Measurements from ENCODE around the gene ALDH1B1.

ALDH1B1 gene

DNA sequence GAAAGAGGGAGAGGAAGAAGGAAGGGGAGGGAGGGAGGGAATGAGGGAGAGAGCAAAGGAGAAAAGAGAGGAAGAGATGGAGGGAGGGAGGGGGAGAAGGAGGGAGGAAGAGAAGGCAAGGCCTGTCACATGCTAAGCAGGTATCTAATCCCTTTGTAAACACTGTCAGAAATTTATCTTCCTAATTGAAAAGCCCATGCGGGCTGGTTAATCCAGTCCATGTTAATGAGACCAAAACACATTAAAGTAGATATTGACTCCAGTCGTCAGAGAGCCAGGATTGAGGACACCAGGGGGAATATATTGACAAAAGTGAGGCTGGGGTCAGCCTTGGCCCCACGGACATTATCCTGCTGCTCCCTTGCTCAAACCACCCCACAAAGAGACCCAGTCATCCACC, 37.4 kb upstream of the ALDH1B1 start:
- H3K9me3 ChIP-seq (ENCODE audit: control insufficient read depth, insufficient read depth, low read length) = no peaks in the 10 kb centered on the region
- H3K27me3 ChIP-seq (ENCODE audit: control insufficient read depth, insufficient read depth, low read length) = peaks cover 44% of the 10 kb centered on the region
- H3K27ac ChIP-seq (ENCODE audit: low read depth, low read length) = no peak overlapping the region
- H3K9ac ChIP-seq (ENCODE audit: low read depth, low read length) = no peak overlapping the region
- no peaks in the 10 kb centered on the region for H3K36me3 ChIP-seq (ENCODE audit: control insufficient read depth, insufficient read depth, low read length)
- H3K4me3 ChIP-seq (ENCODE audit: low read depth, low read length) = no peak overlapping the region
- peaks cover 15% of the 10 kb centered on the region for H3K4me1 ChIP-seq (ENCODE audit: control insufficient read depth, insufficient read depth, low read length)

DNA sequence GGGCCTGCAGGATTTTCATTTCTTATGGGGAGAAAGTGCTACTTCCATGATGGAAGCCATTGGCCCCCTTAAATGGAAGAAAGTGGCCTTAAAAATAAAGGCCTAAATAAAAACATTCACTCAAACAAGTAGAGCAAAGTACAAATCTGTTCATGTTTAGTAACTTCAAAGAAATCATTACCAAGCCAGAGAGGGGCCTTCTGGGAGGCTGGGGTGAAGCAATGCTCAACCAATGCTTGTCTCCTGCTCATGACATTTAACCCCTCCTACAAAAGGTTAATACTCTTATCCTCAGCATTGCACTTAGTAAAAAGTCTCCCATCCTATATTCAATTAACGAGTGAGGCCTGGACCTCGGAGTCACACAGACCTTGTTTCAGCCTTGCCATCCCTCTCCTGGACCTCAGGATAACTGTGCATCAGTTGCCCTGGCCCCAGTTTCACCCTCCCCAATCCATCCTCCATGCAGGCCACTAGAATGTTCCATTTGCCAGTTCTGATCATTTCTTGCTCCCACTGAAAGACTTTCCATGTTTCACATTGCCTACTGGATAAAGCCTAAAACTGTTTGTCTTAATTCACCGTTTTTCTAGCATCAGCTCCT, 36.9 kb upstream of the ALDH1B1 start:
- peaks cover 15% of the 10 kb centered on the region for H3K4me1 ChIP-seq (ENCODE audit: control insufficient read depth, insufficient read depth, low read length)
- no peak overlapping the region for H3K27ac ChIP-seq (ENCODE audit: low read depth, low read length)
- no peak overlapping the region for H3K9ac ChIP-seq (ENCODE audit: low read depth, low read length)
- H3K4me3 ChIP-seq (ENCODE audit: low read depth, low read length) = no peak overlapping the region
- H3K36me3 ChIP-seq (ENCODE audit: control insufficient read depth, insufficient read depth, low read length) = no peaks in the 10 kb centered on the region
- H3K9me3 ChIP-seq (ENCODE audit: control insufficient read depth, insufficient read depth, low read length) = no peaks in the 10 kb centered on the region
- H3K27me3 ChIP-seq (ENCODE audit: control insufficient read depth, insufficient read depth, low read length) = peaks cover 41% of the 10 kb centered on the region

DNA sequence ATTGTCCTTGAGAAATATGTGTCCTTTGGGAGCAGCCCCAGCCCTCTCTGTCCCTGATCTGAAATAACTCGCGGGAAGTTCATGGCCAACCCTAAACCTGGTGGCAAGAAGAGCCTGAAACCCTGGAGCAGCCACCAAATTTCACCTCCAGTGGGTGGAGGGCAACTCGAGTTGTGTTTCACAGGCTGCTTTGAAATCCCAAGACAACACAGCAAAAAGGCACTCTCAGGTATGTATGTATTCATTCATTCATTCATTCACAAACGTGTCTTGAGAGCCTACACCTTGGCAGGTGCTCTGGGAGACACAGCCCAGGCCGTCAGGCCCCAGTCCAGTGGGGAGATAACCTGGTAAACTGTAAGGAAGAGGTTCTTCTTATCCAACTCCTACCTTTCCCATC, 35.7 kb upstream of the ALDH1B1 start:
- Histone ChIP-seq H3K27me3 (ENCODE audit: control insufficient read depth, insufficient read depth, low read length) (peaks cover 30% of the 10 kb centered on the region), H3K36me3 (ENCODE audit: control insufficient read depth, insufficient read depth, low read length) (no peaks in the 10 kb centered on the region), H3K27ac (ENCODE audit: low read depth, low read length) (no peak overlapping the region), H3K9ac (ENCODE audit: low read depth, low read length) (no peak overlapping the region), H3K4me1 (ENCODE audit: control insufficient read depth, insufficient read depth, low read length) (peaks cover 15% of the 10 kb centered on the region), H3K4me3 (ENCODE audit: low read depth, low read length) (no peak overlapping the region), H3K9me3 (ENCODE audit: control insufficient read depth, insufficient read depth, low read length) (no peaks in the 10 kb centered on the region)

DNA sequence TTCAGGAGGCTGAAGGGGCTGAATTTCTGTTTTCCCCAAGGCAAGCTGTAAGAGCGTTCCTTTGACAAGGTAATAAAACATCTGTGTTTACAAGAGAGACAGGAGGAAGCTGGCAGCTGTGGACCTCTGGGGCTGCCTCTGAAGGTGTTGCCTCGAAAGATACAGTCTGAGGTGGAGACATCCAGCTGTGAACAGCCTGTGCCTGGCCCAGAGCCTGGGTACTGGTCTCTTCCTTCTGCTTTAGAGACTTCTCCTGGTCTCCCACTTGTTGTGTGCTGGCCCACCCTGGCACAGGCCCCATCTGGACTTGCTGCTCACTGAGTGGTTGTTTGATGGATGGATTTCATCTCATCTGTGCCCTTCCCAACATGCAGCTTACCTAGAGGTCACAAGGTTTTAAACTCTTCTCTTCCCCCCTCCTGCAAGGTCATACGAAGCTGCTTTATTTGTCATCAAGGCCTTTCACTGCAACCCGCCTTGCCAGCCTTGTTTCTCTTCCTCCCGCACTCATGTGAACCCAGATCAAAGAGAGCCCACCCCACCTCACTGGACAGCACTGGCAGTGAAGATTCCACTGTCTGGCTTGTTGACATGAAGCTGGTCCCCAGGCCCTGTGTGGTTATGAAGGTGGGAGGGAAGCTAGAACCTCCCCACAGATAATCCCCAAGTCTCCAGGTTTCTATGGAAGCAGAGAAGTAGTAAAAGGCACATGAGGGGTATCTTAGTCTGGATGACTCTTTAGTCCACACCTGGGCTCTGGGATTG, 35.0 kb upstream of the ALDH1B1 start:
- no peaks in the 10 kb centered on the region for H3K36me3 ChIP-seq (ENCODE audit: control insufficient read depth, insufficient read depth, low read length)
- H3K4me3 ChIP-seq (ENCODE audit: low read depth, low read length) = no peak overlapping the region
- no peak overlapping the region for H3K27ac ChIP-seq (ENCODE audit: low read depth, low read length)
- peaks cover 12% of the 10 kb centered on the region for H3K4me1 ChIP-seq (ENCODE audit: control insufficient read depth, insufficient read depth, low read length)
- H3K27me3 ChIP-seq (ENCODE audit: control insufficient read depth, insufficient read depth, low read length) = peaks cover 24% of the 10 kb centered on the region
- no peak overlapping the region for H3K9ac ChIP-seq (ENCODE audit: low read depth, low read length)
- H3K9me3 ChIP-seq (ENCODE audit: control insufficient read depth, insufficient read depth, low read length) = no peaks in the 10 kb centered on the region

DNA sequence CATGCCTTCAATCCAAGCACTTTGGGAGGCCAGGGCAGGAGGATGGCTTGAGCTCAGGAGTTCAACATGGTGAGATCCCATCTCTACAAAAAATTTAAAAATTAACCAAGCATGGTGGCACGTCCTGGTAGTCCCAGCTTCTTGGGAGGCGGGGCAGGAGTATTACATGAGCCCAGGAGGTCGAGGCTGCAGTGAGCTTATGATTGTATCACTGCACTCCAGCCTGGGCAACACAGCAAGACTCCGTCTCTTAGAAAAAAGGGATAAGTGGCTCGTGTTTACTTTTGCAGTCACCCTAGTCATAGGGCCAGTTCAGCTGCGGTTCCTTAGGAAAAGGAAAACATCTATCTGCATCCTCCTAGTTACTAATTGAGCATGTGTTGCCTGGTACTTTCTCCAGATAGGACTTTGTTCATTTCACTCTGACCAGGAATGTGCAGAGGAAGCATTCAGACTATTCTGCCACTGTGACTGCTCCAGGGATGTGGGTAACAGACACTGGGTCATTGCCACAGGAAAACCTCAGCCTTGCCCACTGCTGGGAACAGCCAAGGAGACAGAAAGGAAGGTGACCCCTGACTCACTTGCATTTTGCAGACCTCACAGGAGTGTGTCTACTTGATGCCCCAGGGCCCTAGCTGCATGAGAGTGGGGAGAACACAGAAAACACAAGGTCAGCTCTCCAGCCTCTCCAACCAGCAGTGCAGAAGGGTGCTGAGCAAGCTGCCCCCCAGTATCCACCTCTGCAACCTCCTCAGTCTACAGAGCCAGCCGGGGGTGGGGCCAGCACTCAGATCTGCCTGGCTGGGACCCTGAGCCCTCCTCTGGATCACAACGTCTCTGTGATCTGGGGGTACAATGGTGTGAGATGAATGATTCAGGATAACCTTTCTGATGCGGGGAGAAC, 33.9 kb upstream of the ALDH1B1 start:
- Histone ChIP-seq H3K36me3 (ENCODE audit: control insufficient read depth, insufficient read depth, low read length) (no peaks in the 10 kb centered on the region), H3K9ac (ENCODE audit: low read depth, low read length) (no peak overlapping the region), H3K4me1 (ENCODE audit: control insufficient read depth, insufficient read depth, low read length) (peaks cover 1% of the 10 kb centered on the region; the same call in 1 of the 2 replicates), H3K9me3 (ENCODE audit: control insufficient read depth, insufficient read depth, low read length) (no peaks in the 10 kb centered on the region), H3K27me3 (ENCODE audit: control insufficient read depth, insufficient read depth, low read length) (peaks cover 13% of the 10 kb centered on the region), H3K27ac (ENCODE audit: low read depth, low read length) (no peak overlapping the region), H3K4me3 (ENCODE audit: low read depth, low read length) (no peak overlapping the region)

DNA sequence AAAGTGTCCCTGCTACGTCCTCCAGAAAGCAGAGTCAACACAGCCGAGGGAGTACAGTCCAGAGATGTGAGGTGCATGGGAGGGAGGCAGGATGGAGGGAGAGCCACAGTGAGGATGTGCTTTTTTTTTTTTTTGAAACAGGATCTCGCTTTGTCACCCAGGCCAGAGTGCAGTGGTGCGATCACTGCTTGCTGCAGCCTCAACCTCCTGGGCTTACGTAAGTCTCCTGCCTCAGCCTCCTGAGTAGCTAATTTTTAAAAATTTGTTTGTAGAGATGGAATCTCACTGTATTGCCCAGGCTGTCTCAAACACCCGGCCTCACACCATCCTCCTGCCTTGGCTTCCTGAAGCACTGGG, 33.2 kb upstream of the ALDH1B1 start:
- Histone ChIP-seq H3K4me1 (ENCODE audit: control insufficient read depth, insufficient read depth, low read length) (no peaks in the 10 kb centered on the region), H3K9ac (ENCODE audit: low read depth, low read length) (no peak overlapping the region), H3K27me3 (ENCODE audit: control insufficient read depth, insufficient read depth, low read length) (peaks cover 7% of the 10 kb centered on the region; the same call in 1 of the 2 replicates), H3K9me3 (ENCODE audit: control insufficient read depth, insufficient read depth, low read length) (no peaks in the 10 kb centered on the region), H3K36me3 (ENCODE audit: control insufficient read depth, insufficient read depth, low read length) (no peaks in the 10 kb centered on the region), H3K4me3 (ENCODE audit: low read depth, low read length) (no peak overlapping the region), H3K27ac (ENCODE audit: low read depth, low read length) (no peak overlapping the region)

DNA sequence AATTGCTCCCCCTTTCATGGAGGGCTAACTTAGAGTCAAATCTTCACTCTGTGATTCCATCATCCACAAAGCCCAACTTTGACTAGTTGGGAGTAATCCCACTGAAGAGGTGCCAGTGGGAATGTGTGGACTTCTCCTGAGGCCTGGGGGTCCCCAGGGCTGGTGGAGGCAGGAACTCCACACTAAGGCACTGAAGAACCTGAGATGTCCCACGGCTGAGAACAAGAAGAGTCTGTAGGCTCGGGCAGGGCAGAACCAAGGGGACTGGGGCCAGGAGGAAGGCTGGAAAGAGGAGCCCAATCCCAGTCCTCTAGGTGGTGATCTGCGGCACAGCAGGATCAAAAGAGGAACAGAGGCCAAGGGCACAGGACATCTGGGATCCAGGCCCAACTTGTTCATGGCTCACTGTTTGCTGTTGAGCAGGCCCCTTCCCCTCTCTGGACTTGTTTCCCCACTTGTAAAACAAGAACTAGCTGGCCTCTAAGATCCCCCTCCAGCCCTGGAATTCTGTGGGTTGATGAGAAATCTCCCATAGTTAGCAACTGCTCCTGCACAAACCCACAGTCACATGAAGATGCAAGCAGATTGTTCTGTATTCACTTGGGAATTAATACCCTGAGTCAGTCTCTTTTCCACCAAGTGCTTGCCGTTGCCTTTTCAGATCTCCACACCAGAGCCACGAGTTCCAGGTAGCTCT, 32.7 kb upstream of the ALDH1B1 start:
- Histone ChIP-seq H3K9ac (ENCODE audit: low read depth, low read length) (no peak overlapping the region), H3K4me3 (ENCODE audit: low read depth, low read length) (no peak overlapping the region), H3K4me1 (ENCODE audit: control insufficient read depth, insufficient read depth, low read length) (no peaks in the 10 kb centered on the region), H3K27me3 (ENCODE audit: control insufficient read depth, insufficient read depth, low read length) (peaks cover 6% of the 10 kb centered on the region; the same call in 1 of the 2 replicates), H3K36me3 (ENCODE audit: control insufficient read depth, insufficient read depth, low read length) (no peaks in the 10 kb centered on the region), H3K27ac (ENCODE audit: low read depth, low read length) (no peak overlapping the region), H3K9me3 (ENCODE audit: control insufficient read depth, insufficient read depth, low read length) (no peaks in the 10 kb centered on the region)

DNA sequence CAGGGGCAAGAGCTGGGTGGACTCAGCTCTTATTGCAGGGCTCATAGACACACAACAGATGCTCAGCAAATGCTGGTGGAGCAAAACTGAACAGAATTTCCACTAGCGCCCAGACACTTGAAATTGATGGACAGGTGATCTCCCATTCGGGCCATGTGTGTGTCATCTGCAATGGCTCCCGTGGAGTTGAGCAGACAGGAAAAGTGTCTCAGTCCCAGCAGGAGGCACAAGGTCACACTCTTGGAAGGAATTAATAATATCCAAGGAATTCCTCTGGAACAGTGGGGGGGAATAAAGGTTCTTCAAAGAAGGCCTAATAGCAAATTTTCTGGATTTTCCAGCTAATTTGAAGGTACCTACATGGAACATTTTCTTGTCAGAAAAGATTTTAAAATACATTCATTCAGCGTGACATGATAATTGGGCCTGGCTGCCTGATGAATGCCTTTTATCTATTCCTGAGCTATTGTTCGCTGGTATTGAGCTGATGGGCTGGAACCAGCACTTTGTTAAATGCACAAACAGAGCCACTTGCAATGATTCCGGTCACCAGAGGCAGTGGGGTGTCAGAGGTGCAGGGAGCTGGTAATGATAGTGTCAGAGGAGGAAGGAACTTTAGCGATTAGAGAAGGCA, 31.5 kb upstream of the ALDH1B1 start:
- Histone ChIP-seq H3K9me3 (ENCODE audit: control insufficient read depth, insufficient read depth, low read length) (no peaks in the 10 kb centered on the region), H3K36me3 (ENCODE audit: control insufficient read depth, insufficient read depth, low read length) (no peaks in the 10 kb centered on the region), H3K4me3 (ENCODE audit: low read depth, low read length) (no peak overlapping the region), H3K9ac (ENCODE audit: low read depth, low read length) (no peak overlapping the region), H3K27me3 (ENCODE audit: control insufficient read depth, insufficient read depth, low read length) (peaks cover 1% of the 10 kb centered on the region; the same call in 1 of the 2 replicates), H3K4me1 (ENCODE audit: control insufficient read depth, insufficient read depth, low read length) (no peaks in the 10 kb centered on the region), H3K27ac (ENCODE audit: low read depth, low read length) (no peak overlapping the region)

DNA sequence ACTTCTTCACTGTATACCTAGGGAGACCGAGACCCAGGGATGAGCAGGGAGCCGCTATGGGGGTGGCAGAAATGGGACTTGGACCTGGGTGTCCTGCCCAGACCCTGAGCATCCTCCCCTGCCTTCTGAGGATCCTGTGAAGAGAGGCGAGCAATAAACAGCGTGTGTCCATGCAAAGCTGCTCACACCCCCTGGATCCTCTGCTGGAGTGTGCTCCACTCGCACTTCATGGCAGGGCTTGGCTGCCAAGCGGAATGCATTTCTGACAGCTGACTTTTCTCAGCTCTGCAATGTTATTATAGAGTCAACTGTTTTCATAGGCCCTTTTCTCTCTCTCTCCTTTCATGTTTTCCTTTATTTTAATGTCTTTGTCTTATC, 31.0 kb upstream of the ALDH1B1 start:
- no peaks in the 10 kb centered on the region for H3K9me3 ChIP-seq (ENCODE audit: control insufficient read depth, insufficient read depth, low read length)
- no peaks in the 10 kb centered on the region for H3K36me3 ChIP-seq (ENCODE audit: control insufficient read depth, insufficient read depth, low read length)
- no peak overlapping the region for H3K27ac ChIP-seq (ENCODE audit: low read depth, low read length)
- no peaks in the 10 kb centered on the region for H3K4me1 ChIP-seq (ENCODE audit: control insufficient read depth, insufficient read depth, low read length)
- no peaks in the 10 kb centered on the region; the same call in 1 of the 2 replicates for H3K27me3 ChIP-seq (ENCODE audit: control insufficient read depth, insufficient read depth, low read length)
- no peak overlapping the region for H3K9ac ChIP-seq (ENCODE audit: low read depth, low read length)
- H3K4me3 ChIP-seq (ENCODE audit: low read depth, low read length) = no peak overlapping the region

DNA sequence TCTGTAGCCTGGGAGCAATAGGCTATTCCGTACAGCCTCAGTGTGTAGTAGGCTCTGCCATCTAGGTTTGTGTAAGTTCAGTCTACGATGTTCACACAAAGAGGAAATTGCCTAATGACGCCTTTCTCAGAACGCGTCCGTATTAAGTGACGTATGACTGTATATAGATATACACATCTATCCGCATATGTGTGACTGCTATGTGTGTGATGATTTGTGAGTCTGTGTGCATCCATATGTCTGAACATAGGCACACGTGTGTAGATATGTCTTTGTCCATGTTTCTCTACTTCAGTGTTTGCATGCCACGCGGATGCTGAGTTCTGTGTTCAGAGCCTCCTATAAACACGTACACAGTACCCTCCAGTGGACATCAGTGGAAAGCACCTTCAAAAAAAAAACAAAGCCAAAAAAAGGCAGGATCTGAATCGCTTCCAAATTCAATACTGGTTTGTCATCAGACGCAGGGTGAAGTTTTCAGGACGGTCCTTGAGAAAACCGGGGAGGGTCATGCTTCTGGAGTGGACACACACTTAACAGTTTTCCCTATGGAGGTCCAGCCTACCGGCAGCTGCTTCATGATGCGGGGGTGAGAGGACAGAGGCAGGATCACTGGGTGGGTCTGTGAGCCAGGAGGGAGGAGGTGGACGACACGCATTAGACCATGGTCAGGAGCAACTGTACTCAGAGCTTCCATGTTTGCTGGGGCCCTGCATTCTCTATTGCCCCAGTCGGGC, 29.5 kb upstream of the ALDH1B1 start:
- no peak overlapping the region for H3K4me3 ChIP-seq (ENCODE audit: low read depth, low read length)
- H3K9ac ChIP-seq (ENCODE audit: low read depth, low read length) = no peak overlapping the region
- H3K27me3 ChIP-seq (ENCODE audit: control insufficient read depth, insufficient read depth, low read length) = no peaks in the 10 kb centered on the region; the same call in 1 of the 2 replicates
- H3K4me1 ChIP-seq (ENCODE audit: control insufficient read depth, insufficient read depth, low read length) = no peaks in the 10 kb centered on the region
- H3K27ac ChIP-seq (ENCODE audit: low read depth, low read length) = no peak overlapping the region
- no peaks in the 10 kb centered on the region for H3K9me3 ChIP-seq (ENCODE audit: control insufficient read depth, insufficient read depth, low read length)
- no peaks in the 10 kb centered on the region for H3K36me3 ChIP-seq (ENCODE audit: control insufficient read depth, insufficient read depth, low read length)

All from HUES48 (cell line).